HepG2 (cell line): ENCODE measurements around the gene VPS11. TPM values are rescaled to one million over a fixed set of nuclear protein-coding genes. Genes with fewer than 3 reads are reported as not detected.

Source experiments
- AKAP8 ChIP-seq: sonication (generic); formaldehyde crosslinking; IDR thresholded peaks from 2 replicates; pipeline ENCODE4 v1.5.1; 2020; ENCODE audit warnings: mild to moderate bottlenecking, missing genetic modification reagents
- CCAR2 ChIP-seq: fragments of 200-400 bp; formaldehyde crosslinking; optimal IDR thresholded peaks from 2 replicates; pipeline ENCODE3; 2018; ENCODE audit warnings: low read depth, mild to moderate bottlenecking, low read length, moderate library complexity
- ETV6 ChIP-seq: sonication (generic); formaldehyde crosslinking; conservative IDR thresholded peaks from 2 replicates; pipeline ENCODE4 v1.4.0; 2020; ENCODE audit warnings: missing genetic modification reagents
- EZH2 ChIP-seq: conservative IDR thresholded peaks from 2 replicates; pipeline ENCODE4 v1.6.1; 2012; ENCODE audit warnings: mild to moderate bottlenecking, low read depth, low read length, moderate library complexity
- HIVEP1 ChIP-seq: sonication (generic); formaldehyde crosslinking; IDR thresholded peaks from 2 replicates; pipeline ENCODE4 v1.4.0; 2020; ENCODE audit warnings: mild to moderate bottlenecking, missing genetic modification reagents
- KAT8 ChIP-seq: IDR thresholded peaks from 2 replicates; pipeline ENCODE4 v1.6.1; 2016; ENCODE audit warnings: missing genetic modification reagents, missing compliant biosample characterization
- PHF21A ChIP-seq: sonication (generic); formaldehyde crosslinking; IDR thresholded peaks from 2 replicates; pipeline ENCODE4 v1.5.0; 2020; ENCODE audit warnings: mild to moderate bottlenecking, missing genetic modification reagents
- SP1 ChIP-seq, 2 experiments: fragments of 450-650 bp in 1 of 2; sonication (generic) in 1 of 2; formaldehyde crosslinking in 1 of 2; IDR thresholded peaks; 2 replicates each; pipeline versions ENCODE4 v1.4.0 to v1.6.1; 2016 to 2020; ENCODE audit warnings: missing genetic modification reagents in 1 of 2
- SPEN ChIP-seq: sonication (generic); formaldehyde crosslinking; IDR thresholded peaks from 2 replicates; pipeline ENCODE4 v1.5.1; 2020; ENCODE audit warnings: low read depth, mild to moderate bottlenecking, missing genetic modification reagents
- STAG1 ChIP-seq: sonication (generic); formaldehyde crosslinking; IDR thresholded peaks from 2 replicates; pipeline ENCODE4 v1.4.0; 2020; ENCODE audit warnings: missing genetic modification reagents
- ZBTB7A ChIP-seq: sonication (generic); formaldehyde crosslinking; IDR thresholded peaks from 2 replicates; pipeline ENCODE4 v1.8.0; 2022; ENCODE audit warnings: mild to moderate bottlenecking, missing genetic modification reagents
- ZNF138 ChIP-seq: sonication (generic); formaldehyde crosslinking; IDR thresholded peaks from 2 replicates; pipeline ENCODE4 v1.5.0; 2020; ENCODE audit warnings: mild to moderate bottlenecking, low read depth, missing genetic modification reagents
- ZNF143 ChIP-seq: sonication (generic); formaldehyde crosslinking; IDR thresholded peaks from 2 replicates; pipeline ENCODE4 v1.4.0; 2020; ENCODE audit warnings: missing genetic modification reagents
- ZNF468 ChIP-seq: sonication (generic); formaldehyde crosslinking; IDR thresholded peaks from 2 replicates; pipeline ENCODE4 v1.8.0; 2022; ENCODE audit warnings: mild to moderate bottlenecking, moderate library complexity, missing genetic modification reagents
- ZNF570 ChIP-seq: sonication (generic); formaldehyde crosslinking; IDR thresholded peaks from 2 replicates; pipeline ENCODE4 v1.4.0; 2020; ENCODE audit warnings: mild to moderate bottlenecking, missing genetic modification reagents, borderline replicate concordance
- ZSCAN31 ChIP-seq: sonication (generic); formaldehyde crosslinking; IDR thresholded peaks from 2 replicates; pipeline ENCODE4 v1.5.0; 2020; ENCODE audit warnings: low read depth, mild to moderate bottlenecking, missing genetic modification reagents
- polyA plus RNA-seq, 8 experiments: library from polyadenylated mRNA; depleted of rRNA in 3 of 8; stranded (reverse) in 7 of 8; unstranded in 1 of 8; fragments of >200 nt; fragmentation: Illumina TruSeq in 4 of 8; extraction: Trizol in 4 of 8; gene quantifications; 2 replicates each; pipeline versions ENCODE4 v1.2.1 to v1.2.3, GENCODE V29; 2011 to 2016; ENCODE audit warnings: low read depth in 4 of 8, missing spikeins in 1 of 8, mixed read lengths in 1 of 8; ENCODE audit not compliant: insufficient read depth in 1 of 8
- total RNA-seq, 5 experiments: library from RNA; depleted of rRNA; stranded (reverse); fragments of >200 nt; fragmentation: Illumina TruSeq; extraction: Trizol; gene quantifications; 2 replicates each; pipeline ENCODE4 v1.2.3, GENCODE V29; 2016; ENCODE audit warnings: low read depth in 1 of 5
- TF ChIP-seq, protein P1 (sequence below): sonication (generic); formaldehyde crosslinking; IDR thresholded peaks from 2 replicates; pipeline ENCODE4 v1.5.0; 2020; ENCODE audit warnings: mild to moderate bottlenecking, missing genetic modification reagents
- TF ChIP-seq, protein P2 (sequence below): sonication (generic); formaldehyde crosslinking; IDR thresholded peaks from 2 replicates; pipeline ENCODE4 v1.4.0; 2020; ENCODE audit warnings: mild to moderate bottlenecking, missing genetic modification reagents, borderline replicate concordance
- TF ChIP-seq, protein P3 (sequence below): sonication (generic); formaldehyde crosslinking; IDR thresholded peaks from 2 replicates; pipeline ENCODE4 v1.5.1; 2020; ENCODE audit warnings: mild to moderate bottlenecking, moderate library complexity, missing genetic modification reagents
- TF ChIP-seq, protein P4 (sequence below): sonication (generic); formaldehyde crosslinking; conservative IDR thresholded peaks from 2 replicates; pipeline ENCODE4 v1.4.0; 2020; ENCODE audit warnings: missing genetic modification reagents
- TF ChIP-seq, protein P5 (sequence below), 2 experiments: fragments of 450-650 bp in 1 of 2; sonication (generic) in 1 of 2; formaldehyde crosslinking; IDR thresholded peaks; 2 replicates each; pipeline versions ENCODE4 v1.5.0 to v1.8.0; 2020 to 2022; ENCODE audit warnings: mild to moderate bottlenecking in 1 of 2, missing genetic modification reagents in 1 of 2

VPS11 gene
- total and polyA plus RNA-seq, 2 of the 13 experiments (the other 11 are each of a cell fraction or from before 2014, with no cell fraction given), result 13.7 to 21.6 TPM

DNA sequence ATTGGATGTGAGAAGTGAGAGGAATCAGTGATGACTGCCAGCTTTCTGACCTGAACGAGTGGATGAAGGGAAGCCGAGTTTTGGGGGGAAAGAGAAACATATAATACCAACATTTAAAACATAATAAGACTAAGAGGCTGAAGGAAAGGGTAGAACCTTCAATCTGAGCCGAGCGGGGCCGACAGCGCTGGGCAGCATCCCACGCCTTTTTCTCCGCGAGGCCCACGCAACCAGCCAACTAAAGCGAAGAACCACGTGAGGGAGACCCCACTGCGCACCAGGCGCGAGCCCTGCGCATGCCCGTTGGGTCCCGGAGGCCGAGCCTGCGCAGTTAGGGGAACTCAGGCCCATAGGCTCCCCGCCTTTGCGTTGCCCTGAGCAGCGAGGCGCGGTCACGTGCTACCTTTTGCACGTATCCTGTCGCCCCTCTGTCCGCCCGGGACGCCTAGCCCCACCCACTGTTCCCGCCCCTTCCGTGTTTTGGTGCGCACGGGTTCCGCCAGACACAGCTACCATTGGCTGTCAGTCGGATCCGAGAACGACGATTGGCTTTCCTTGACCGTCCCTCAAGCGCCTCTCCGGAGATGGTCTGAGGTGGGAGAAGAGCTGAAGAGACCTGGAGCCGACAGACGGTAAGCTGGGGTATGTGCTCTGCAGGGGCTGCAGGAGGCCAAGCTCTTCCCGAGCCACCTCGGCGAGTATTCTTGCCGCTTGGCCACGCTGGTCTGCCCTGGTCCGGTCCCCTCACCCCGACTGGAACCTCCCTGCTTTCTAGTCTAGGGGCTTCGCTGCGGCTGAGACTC, 53.6 kb downstream of the VPS11 start, which contains the start of gene HINFP (continued):
- TF ChIP-seq PHF21A (CRISPR knock-in tag) (peak; percentile 23; the same call in 1 of the 2 replicates), EZH2 (no peak), STAG1 (CRISPR knock-in tag) (no peak), CCAR2 (no peak), ETV6 (0 out of 2 replicates have a peak, but pooled peaks have one; percentile 52), SP1 (IDR thresholded peaks at IDR 0.05) (no peak), SP1 (CRISPR knock-in tag; IDR thresholded peaks at IDR 0.05) (peak; percentile 85), SPEN (CRISPR knock-in tag) (peak; percentile 70), ZNF143 (peak; percentile 67; the same call in 1 of the 2 replicates), ZBTB7A (CRISPR knock-in tag) (no peak), KAT8 (peak; percentile 85), HIVEP1 (peak; percentile 20; the same call in 1 of the 2 replicates), ZNF468 (no peak), ZNF570 (CRISPR knock-in tag) (no peak), AKAP8 (CRISPR knock-in tag) (no peak), ZNF138 (CRISPR knock-in tag) (0 out of 2 replicates have a peak, but pooled peaks have one; percentile 52), ZSCAN31 (CRISPR knock-in tag) (0 out of 2 replicates have a peak, but pooled peaks have one; percentile 44)
- TF ChIP-seq, protein P1, sequence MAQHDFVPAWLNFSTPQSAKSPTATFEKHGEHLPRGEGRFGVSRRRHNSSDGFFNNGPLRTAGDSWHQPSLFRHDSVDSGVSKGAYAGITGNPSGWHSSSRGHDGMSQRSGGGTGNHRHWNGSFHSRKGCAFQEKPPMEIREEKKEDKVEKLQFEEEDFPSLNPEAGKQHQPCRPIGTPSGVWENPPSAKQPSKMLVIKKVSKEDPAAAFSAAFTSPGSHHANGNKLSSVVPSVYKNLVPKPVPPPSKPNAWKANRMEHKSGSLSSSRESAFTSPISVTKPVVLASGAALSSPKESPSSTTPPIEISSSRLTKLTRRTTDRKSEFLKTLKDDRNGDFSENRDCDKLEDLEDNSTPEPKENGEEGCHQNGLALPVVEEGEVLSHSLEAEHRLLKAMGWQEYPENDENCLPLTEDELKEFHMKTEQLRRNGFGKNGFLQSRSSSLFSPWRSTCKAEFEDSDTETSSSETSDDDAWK (CRISPR knock-in tag), result no peak
- TF ChIP-seq, protein P2, sequence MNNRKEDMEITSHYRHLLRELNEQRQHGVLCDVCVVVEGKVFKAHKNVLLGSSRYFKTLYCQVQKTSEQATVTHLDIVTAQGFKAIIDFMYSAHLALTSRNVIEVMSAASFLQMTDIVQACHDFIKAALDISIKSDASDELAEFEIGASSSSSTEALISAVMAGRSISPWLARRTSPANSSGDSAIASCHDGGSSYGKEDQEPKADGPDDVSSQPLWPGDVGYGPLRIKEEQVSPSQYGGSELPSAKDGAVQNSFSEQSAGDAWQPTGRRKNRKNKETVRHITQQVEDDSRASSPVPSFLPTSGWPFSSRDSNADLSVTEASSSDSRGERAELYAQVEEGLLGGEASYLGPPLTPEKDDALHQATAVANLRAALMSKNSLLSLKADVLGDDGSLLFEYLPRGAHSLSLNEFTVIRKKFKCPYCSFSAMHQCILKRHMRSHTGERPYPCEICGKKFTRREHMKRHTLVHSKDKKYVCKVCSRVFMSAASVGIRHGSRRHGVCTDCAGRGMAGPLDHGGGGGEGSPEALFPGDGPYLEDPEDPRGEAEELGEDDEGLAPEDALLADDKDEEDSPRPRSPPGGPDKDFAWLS (CRISPR knock-in tag), result no peak
- TF ChIP-seq, protein P3, sequence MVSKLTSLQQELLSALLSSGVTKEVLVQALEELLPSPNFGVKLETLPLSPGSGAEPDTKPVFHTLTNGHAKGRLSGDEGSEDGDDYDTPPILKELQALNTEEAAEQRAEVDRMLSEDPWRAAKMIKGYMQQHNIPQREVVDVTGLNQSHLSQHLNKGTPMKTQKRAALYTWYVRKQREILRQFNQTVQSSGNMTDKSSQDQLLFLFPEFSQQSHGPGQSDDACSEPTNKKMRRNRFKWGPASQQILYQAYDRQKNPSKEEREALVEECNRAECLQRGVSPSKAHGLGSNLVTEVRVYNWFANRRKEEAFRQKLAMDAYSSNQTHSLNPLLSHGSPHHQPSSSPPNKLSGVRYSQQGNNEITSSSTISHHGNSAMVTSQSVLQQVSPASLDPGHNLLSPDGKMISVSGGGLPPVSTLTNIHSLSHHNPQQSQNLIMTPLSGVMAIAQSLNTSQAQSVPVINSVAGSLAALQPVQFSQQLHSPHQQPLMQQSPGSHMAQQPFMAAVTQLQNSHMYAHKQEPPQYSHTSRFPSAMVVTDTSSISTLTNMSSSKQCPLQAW, result no peak
- TF ChIP-seq, protein P4, sequence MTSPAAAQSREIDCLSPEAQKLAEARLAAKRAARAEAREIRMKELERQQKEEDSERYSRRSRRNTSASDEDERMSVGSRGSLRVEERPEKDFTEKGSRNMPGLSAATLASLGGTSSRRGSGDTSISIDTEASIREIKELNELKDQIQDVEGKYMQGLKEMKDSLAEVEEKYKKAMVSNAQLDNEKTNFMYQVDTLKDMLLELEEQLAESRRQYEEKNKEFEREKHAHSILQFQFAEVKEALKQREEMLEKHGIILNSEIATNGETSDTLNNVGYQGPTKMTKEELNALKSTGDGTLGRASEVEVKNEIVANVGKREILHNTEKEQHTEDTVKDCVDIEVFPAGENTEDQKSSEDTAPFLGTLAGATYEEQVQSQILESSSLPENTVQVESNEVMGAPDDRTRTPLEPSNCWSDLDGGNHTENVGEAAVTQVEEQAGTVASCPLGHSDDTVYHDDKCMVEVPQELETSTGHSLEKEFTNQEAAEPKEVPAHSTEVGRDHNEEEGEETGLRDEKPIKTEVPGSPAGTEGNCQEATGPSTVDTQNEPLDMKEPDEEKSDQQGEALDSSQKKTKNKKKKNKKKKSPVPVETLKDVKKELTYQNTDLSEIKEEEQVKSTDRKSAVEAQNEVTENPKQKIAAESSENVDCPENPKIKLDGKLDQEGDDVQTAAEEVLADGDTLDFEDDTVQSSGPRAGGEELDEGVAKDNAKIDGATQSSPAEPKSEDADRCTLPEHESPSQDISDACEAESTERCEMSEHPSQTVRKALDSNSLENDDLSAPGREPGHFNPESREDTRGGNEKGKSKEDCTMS, result no peak
- TF ChIP-seq, protein P5, sequence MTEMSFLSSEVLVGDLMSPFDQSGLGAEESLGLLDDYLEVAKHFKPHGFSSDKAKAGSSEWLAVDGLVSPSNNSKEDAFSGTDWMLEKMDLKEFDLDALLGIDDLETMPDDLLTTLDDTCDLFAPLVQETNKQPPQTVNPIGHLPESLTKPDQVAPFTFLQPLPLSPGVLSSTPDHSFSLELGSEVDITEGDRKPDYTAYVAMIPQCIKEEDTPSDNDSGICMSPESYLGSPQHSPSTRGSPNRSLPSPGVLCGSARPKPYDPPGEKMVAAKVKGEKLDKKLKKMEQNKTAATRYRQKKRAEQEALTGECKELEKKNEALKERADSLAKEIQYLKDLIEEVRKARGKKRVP (CRISPR knock-in tag; IDR thresholded peaks at IDR 0.05), result peak in 1 of 2 experiments; percentile 57; a peak in 1 of 4 replicates
